ENCODE measurements around the gene BCL2A1.

GRCh38 chr15:79930516-79930915 lies 40.5 kb downstream of the BCL2A1 start:
- TF ChIP-seq SP1 (IDR thresholded peaks at IDR 0.05; ENCODE audit: low read depth): no peak
- no peak for TF ChIP-seq EZH2 (IDR thresholded peaks at IDR 0.05)
- TF ChIP-seq POLR2AphosphoS5 (IDR thresholded peaks at IDR 0.05; ENCODE audit: low read depth, low read length): no peak
- no peak for TF ChIP-seq CTCF (IDR thresholded peaks at IDR 0.05 in 2 of 3, conservative IDR thresholded peaks at IDR 0.05 in 1 of 3; ENCODE audit: borderline replicate concordance in 1 of 3, insufficient read depth in 1 of 3, low read depth in 2 of 3, low read length in 2 of 3)
- no peak for TF ChIP-seq MAX (IDR thresholded peaks at IDR 0.05)
- TF ChIP-seq SIN3A (IDR thresholded peaks at IDR 0.05; ENCODE audit: low read depth): no peak
- no peak for TF ChIP-seq REST (IDR thresholded peaks at IDR 0.05; ENCODE audit: low read depth)
- no peak for TF ChIP-seq SRF (IDR thresholded peaks at IDR 0.05; ENCODE audit: low read depth)
- TF ChIP-seq TCF7L2 (IDR thresholded peaks at IDR 0.05; ENCODE audit: borderline replicate concordance, extremely low read depth, insufficient read depth, insufficient read length): no peak
